Kidney tubule cell (primary cell): ENCODE data around the gene DKKL1.

Experiments used
- DNase-seq: peaks from one replicate; pipeline ENCODE4 v3.0.0-alpha.2; 2018; ENCODE audit warnings: low spot score

DKKL1 gene

GRCh38 chr19:49338023-49338677, 25.5 kb upstream of the DKKL1 start:
- DNase-seq: no peak

DNA sequence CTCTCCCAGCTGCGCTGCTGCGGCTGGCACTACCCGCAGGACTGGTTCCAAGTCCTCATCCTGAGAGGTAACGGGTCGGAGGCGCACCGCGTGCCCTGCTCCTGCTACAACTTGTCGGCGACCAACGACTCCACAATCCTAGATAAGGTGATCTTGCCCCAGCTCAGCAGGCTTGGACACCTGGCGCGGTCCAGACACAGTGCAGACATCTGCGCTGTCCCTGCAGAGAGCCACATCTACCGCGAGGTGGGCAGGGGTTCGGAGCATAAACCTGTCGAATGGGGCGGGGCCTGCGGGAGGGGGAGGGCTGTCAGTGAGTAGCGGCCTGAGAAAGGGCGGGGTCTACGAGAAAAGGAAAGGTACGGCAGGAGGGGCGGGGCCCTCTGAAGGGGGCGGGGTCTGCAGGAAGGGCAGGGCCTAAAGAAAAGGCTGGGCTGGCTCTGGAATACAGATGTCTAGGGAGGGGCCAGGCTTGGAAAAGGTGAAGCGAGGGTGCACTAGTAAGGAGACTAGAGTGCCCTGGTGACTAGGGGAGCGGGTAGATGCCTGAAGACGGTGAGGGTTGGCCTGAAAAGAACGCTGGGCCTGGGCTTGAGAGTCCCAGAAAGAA, 24.9 kb upstream of the DKKL1 start:
- DNase-seq: peak; percentile 78

DNA sequence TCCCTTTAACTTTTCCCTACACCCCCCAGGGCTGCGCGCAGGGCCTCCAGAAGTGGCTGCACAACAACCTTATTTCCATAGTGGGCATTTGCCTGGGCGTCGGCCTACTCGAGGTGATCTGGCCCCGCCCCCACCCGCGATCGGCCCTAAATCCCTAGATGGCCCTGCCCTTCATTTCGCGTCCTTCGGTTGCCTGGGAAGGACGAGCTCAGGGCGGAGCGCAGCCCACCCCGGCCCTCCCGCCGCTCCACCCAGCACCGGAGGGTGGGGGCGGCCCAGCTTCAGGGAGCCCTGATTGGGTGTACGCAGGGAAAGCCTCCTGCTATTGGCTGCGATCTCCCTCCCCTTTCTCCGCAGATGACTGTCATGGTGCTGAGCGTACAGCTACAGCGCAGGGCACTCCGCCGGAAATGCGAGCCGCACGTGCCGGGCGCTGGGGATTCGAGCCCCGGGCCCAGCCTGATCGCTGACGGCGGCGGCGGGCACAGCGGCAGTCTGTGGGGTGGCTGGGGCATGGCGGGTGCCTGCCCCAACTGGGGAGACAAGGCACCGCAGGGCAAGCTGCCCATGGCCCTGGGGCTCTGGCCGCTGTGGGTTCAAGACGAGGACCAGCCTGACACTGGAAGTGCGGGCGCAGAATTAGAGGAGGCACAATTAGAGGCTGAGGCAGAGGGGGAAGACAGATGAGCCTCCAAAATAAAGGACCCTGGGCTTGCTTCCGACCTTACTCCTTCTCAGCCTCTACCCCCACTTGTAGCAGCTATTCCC, 24.2 kb upstream of the DKKL1 start:
- DNase-seq: peak; percentile 77

- peak; percentile 8 for DNase-seq
Measured at GRCh38 chr19:49340069-49340864, 23.4 kb upstream of the DKKL1 start.

- DNase-seq: no peak
Measured at GRCh38 chr19:49340865-49341718, 22.6 kb upstream of the DKKL1 start.

DNA sequence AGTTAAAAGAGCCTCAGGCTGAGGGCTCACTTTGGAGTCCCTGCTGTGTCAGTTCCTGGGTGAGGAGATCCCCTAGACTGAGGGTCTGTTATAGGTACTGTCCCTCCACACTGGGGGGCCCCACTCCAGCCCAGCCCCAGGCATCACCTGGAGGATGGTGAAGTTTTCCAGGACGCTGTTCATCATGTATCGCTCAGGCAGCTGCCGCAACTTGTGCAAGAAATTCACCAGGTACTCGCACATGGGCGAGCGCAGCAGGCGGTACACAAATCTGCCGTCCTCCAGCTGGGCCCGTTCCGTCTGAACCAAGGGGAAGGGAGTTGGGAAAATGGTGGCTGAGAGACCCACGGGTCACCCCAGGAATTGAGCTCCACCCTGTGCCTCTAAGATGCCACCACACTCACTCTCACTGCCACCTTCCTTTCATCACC, 21.4 kb upstream of the DKKL1 start:
- DNase-seq: no peak

DNA sequence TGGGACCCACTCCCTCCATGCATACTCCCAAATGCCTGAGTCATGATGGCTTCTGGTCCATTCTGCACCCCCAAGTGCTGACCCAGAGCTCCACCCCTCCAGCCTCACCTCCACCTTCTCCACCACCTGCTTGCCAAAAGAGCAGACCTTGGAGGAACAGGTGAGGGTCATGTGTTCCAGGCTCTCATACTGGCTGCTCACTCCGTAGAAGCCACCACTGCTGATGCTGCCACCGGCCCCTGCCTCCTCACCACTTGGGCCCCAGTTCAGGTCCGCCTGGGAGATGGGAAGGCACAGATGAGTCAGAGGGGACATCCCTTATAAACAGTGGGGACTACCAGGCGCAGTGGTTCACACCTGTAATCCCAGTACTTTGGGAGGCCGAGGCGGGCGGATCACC, 20.6 kb upstream of the DKKL1 start:
- DNase-seq: no peak

DNA sequence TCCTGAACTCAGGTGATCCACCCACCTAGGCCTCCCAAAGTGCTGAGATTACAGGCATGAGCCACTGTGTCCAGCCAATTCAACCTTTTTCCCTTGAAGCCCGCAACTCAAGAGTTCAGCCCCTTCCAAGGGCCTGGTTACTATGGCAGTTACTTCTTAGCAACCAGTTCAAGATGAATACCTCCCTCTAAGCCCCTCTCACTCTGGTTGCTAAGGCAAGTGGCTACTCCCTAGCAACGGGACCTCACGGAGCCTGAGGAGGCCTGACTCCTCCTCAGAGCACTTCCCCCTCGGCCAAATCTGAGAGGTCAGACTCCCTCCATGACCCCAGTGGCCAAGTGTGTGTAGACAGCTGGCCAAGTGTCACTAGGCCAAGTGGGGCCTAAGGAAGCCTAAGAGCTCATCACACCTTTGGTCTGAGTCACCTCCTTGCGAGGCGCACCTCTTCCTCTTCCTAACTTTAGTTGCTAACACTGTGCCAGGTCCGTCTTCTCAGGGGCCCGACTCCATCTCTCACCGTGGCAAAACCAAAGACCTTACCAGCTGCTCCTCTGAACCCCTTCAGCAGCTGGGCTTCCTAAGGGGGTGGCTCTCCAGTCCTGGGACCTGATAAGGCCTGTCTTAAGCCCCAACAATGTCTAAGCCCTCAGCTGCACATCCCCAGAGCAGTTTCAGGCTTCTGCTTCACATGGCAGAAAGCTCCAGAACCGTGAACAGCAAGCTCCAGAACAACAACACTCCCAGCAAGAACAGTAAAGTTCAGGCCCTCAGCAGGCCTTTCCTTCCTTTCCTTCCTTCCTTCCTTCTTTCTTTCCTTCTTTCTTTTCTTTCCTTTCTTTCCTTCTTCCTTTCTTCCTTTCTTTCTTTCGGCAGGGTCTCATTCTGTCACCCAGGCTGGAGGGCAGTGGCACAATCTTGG, 18.9 kb upstream of the DKKL1 start:
- DNase-seq: no peak

GRCh38 chr19:49347191-49347590, 16.5 kb upstream of the DKKL1 start:
- no peak for DNase-seq

GRCh38 chr19:49347835-49348234, 15.8 kb upstream of the DKKL1 start:
- DNase-seq: peak; percentile 26

DNA sequence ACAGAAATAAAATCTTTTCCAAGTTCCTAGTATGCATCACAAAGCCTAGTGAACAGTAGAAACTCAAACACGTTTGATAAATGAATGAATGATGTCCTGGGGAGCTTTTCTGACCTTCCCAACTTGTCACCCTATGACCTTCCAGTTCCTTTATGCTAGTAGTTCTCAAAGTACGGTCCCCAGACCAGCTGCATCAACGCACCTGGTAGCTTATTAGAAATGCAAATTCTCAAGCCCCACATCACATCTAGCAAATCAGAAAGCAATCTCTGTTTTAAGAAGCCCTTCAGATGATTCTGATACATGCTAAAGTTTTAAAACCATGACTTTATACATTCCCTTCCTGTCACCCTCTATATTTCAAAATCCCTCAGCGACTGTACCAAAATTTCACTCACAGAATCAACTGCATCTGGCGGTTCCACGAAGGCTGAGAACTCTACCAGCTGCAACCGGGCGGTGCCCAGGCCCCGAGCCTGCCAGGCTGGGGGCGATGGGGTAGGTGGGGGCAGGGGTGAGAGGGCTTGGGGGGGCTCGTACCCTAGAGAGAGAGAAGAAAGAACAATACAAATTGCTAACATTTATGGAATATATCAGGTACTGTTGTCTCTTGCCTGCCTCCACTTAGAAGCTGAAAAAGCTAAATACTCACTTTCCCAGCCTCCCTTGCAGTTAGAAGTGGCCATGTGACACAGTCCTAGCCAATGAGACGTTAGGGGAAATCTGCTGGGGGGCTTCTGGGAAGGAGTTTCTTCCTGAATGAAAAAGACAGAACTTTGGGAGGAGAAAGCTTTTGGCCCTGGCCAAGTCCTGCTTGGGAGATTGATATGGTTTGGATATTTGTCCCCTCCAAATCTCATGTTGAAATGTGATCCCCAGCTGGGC, 15.1 kb upstream of the DKKL1 start:
- DNase-seq: no peak

DNA sequence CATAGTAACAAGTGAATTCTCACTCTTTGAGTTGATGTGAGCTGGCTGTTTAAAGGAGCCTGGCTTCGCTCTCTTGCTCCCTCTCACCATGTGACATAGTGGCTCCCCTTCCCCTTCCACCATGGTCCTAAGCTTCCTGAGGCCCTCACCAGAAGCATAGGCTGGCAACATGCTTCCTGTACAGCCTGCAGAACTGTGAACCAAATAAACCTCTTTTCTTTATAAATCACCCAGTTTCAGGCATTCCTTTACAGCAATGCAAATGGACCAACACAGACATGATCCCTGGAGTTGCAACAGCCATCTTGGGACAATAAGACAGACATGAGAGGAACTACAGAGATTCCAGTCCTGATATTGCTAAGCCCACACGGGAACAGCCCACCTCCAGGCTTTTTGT, 14.1 kb upstream of the DKKL1 start:
- DNase-seq: no peak

DNA sequence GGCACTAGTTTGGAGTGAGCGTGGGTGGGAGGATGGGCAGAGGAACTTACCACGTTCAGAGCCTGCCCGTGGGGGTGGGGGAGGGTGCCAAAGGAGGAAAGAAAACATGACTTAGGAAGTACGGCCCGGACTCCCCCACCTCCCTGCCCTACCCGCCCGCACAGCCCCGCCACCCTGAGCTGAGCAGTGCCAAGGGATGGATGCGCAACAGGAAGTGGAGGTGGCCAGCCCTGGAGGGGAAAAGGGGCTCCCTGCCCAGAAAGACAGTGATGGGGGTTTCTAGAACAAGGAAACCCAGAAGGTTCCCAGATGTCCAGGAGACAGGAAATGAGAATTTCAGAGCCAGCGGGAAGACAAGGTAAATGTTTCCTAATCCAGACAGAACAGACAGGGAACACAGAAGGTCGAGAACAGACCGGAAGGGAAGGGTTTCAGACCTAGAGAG, 7.7 kb upstream of the DKKL1 start:
- no peak for DNase-seq

DNA sequence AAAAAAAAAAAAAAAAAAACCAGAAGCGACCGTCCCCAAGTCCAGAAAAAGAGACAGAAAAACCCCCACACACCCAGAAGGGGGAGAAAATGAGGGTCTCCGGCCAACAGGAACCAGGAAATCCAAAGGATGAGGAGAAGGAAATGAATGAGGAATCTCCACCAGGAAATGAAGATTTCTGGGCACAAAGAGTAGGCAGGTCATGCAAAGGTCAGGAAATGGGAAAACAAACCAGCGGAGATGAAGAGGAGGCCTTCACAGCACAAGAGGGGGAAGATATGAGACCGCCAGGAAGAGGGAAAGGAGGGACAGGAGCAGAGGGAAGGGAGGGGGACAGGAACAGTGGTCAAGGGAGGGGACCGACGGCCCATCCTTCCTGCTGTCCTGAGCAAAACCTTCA, 7.3 kb upstream of the DKKL1 start:
- DNase-seq: no peak

GRCh38 chr19:49357186-49357585, 6.5 kb upstream of the DKKL1 start:
- DNase-seq: no peak

GRCh38 chr19:49359851-49360820, 3.5 kb upstream of the DKKL1 start:
- no peak for DNase-seq

DNA sequence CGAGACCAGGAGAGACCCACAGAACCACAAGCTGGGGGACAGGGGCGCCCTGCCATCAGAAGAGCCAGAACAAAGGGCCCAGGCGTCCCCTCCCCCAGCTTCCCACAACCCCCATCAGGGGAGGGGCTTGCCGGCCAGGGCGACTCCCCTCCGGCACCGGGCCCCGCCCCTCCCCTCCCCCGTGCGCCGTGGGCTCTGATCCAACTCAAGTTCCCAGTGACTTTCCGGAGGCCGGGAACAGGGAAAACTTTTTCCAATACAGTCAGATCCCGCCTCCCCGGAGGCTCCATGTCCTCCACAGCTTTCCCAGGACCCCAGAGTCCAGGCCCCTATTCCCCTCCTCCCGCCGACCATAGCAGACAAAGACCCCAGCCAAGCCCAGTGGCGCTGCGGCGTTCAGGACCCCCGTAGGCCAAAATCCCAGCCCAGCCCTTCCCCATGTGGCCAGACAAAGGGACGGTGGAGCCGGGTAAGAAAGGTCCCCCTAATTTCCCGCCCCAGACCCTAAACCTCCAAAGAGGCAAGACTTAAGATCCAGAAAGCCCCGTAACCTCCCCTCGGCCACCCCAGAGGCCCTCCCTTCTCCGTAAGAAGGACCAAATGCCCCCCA, 2.1 kb upstream of the DKKL1 start:
- DNase-seq: peak; percentile 74
